Right cardiac atrium (tissue), 5 donors: ENCODE measurements around the gene NDUFB2. TPM values are rescaled to one million over a fixed set of nuclear protein-coding genes. Genes with fewer than 3 reads are reported as not detected.
A peak's percentile ranks its signal among the peaks of the same experiment; 100 is the strongest.
"Not testable (repeated sequence)": the region's sequence is repeated elsewhere in the genome, so short reads cannot be mapped to it uniquely, and the experiment has no call there.

ENCODE experiments used
- ATAC-seq, 2 donors: fragments of 200-7000 bp; cut with Tn5 transposase; one replicate each; pipeline versions ENCODE4 v1.8.0 to v1.9.1; 2020; ENCODE audit warnings: moderate library complexity in 2 of 2, mild to moderate bottlenecking in 1 of 2
- DNase-seq, 3 donors: peaks; one replicate each; pipeline ENCODE4 v3.0.0-alpha.2; 2020
- H3K27ac ChIP-seq: one replicate; pipeline ENCODE4 v1.5.1; 2013; ENCODE audit warnings: mild to moderate bottlenecking, low read length, control low read depth, moderate library complexity
- H3K27me3 ChIP-seq: one replicate; pipeline ENCODE4 v1.6.1; 2013; ENCODE audit not compliant: control insufficient read depth, insufficient read depth
- H3K4me1 ChIP-seq: one replicate; pipeline ENCODE4 v1.6.1; 2013; ENCODE audit warnings: low read length; ENCODE audit not compliant: control insufficient read depth, insufficient read depth
- H3K4me3 ChIP-seq: one replicate; pipeline ENCODE4 v1.5.1; 2013; ENCODE audit warnings: low read length, control low read depth
- H3K9me3 ChIP-seq: one replicate; pipeline ENCODE4 v1.6.1; 2013; ENCODE audit warnings: low read length; ENCODE audit not compliant: control insufficient read depth
- WGBS: extraction: QIAGEN DNeasy Blood & Tissue Kit; methylation state at CpG from one replicate; pipeline ENCODE4 v1.1.7; 2013; 5-methylcytosine and 5-hydroxymethylcytosine counted together
- intact Hi-C, 4 donors: fragments of 100-400 bp; cut with DNase I; formaldehyde crosslinking; loops; one replicate each; pipeline versions ENCODE4 v1.11.0 to v1.14.0; 2022 to 2023
- polyA plus RNA-seq: library from polyadenylated mRNA; stranded (reverse); fragments of 200-250 nt; gene quantifications from one replicate; pipeline ENCODE4 v1.2.3, GENCODE V29; 2013
- total RNA-seq, 4 donors: library from RNA; stranded (reverse); fragmentation: NEBNext Ultra II Directional; extraction: Animal tissue kit (Norgen Biotek cat#: 25700); gene quantifications; one replicate each; pipeline ENCODE4 v1.2.1, GENCODE V29; 2021
- donor health status: healthy with polysubstance abuse.
- donor health status: DM: no; HTN: yes; CAD: no.
- donor health status: DM: no; HTN: no; CAD: no.
- donor health status: DM: no; HTN: yes; CAD: no; lungs with severe emphysema.
- donor health status: DM: yes; HTN: yes; CAD: no.

Gene NDUFB2
- total and polyA plus RNA-seq, 5 donors: 460 to 860 (median 535) TPM

- peak in 1 of 3 donors; percentile 16 for DNase-seq
- Histone ChIP-seq H3K27ac (no peak overlapping the region), H3K4me1 (no peaks in the 10 kb centered on the region), H3K27me3 (no peaks in the 10 kb centered on the region), H3K9me3 (no peaks in the 10 kb centered on the region), H3K4me3 (no peak overlapping the region)
- WGBS: 90% methylated on average over 12 of the region's 12 CpGs
- intact Hi-C loops: no loop called here
- no peak for ATAC-seq
These were observed 5.0 kb upstream of the NDUFB2 start for GRCh38 chr7:140691376-140692045.

- ATAC-seq, DNase-seq: not testable (repeated sequence)
These were observed 2.7 kb upstream of the NDUFB2 start for GRCh38 chr7:140693849-140694248.

GRCh38 chr7:140694592-140694991 lies 1.9 kb upstream of the NDUFB2 start:
- no peak overlapping the region for H3K27ac ChIP-seq
- DNase-seq (peak in 1 of 3 donors; percentile 36), ATAC-seq (no peak)
- H3K4me1 ChIP-seq: peaks cover 3% of the 10 kb centered on the region
- WGBS: 86% methylated on average over 6 of the region's 6 CpGs
- H3K4me3 ChIP-seq: no peak overlapping the region
- H3K9me3 ChIP-seq: no peaks in the 10 kb centered on the region
- no peaks in the 10 kb centered on the region for H3K27me3 ChIP-seq
- intact Hi-C loops: no loop called here

More at GRCh38 chr7:140693849-140694248, 2.7 kb upstream of the NDUFB2 start:
- WGBS: 97% methylated on average over 10 of the region's 10 CpGs
- H3K27ac ChIP-seq, H3K27me3 ChIP-seq, H3K4me3 ChIP-seq, H3K9me3 ChIP-seq, intact Hi-C loops, H3K4me1 ChIP-seq: not testable (repeated sequence)

GRCh38 chr7:140695381-140695780 lies 1.1 kb upstream of the NDUFB2 start:
- no peaks in the 10 kb centered on the region for H3K9me3 ChIP-seq
- ATAC-seq: no peak
- peaks cover 3% of the 10 kb centered on the region for H3K4me1 ChIP-seq
- WGBS: 92% methylated on average over 11 of the region's 11 CpGs
- intact Hi-C loops: no loop called here
- no peaks in the 10 kb centered on the region for H3K27me3 ChIP-seq
- H3K4me3 ChIP-seq: no peak overlapping the region
- no peak overlapping the region for H3K27ac ChIP-seq
- peak in 1 of 3 donors; percentile 28 for DNase-seq

- 18% methylated on average over 23 of the region's 23 CpGs for WGBS
- ATAC-seq (peak; percentile 97 to 98), DNase-seq (peak; percentile 97 to 99 (median 98))
- H3K4me1 ChIP-seq: peaks cover 3% of the 10 kb centered on the region
- H3K4me3 ChIP-seq: peak overlapping the region; percentile 57
- no peaks in the 10 kb centered on the region for H3K27me3 ChIP-seq
- intact Hi-C loops: no loop called here
- no peaks in the 10 kb centered on the region for H3K9me3 ChIP-seq
- H3K27ac ChIP-seq: peak overlapping the region; percentile 46
These were observed 356 bp upstream of the NDUFB2 start for GRCh38 chr7:140696024-140696679.

GRCh38 chr7:140697447-140698143 lies 1.1 kb downstream of the NDUFB2 start:
- Histone ChIP-seq H3K4me3 (peak overlapping the region; percentile 57), H3K27me3 (no peaks in the 10 kb centered on the region)
- no peak for ATAC-seq

GRCh38 chr7:140698477-140698876 lies 2.0 kb downstream of the NDUFB2 start:
- DNase-seq (peak in 2 of 3 donors; percentile 70 to 75), ATAC-seq (no peak)
- peaks cover 4% of the 10 kb centered on the region for H3K4me1 ChIP-seq
- 69% methylated on average over 8 of the region's 8 CpGs for WGBS
- H3K4me3 ChIP-seq: no peak overlapping the region
- intact Hi-C loops: no loop called here
- H3K27ac ChIP-seq: no peak overlapping the region
- no peaks in the 10 kb centered on the region for H3K9me3 ChIP-seq
- no peaks in the 10 kb centered on the region for H3K27me3 ChIP-seq

More at GRCh38 chr7:140697447-140698143, 1.1 kb downstream of the NDUFB2 start:
- intact Hi-C loops: no loop called here
- no peaks in the 10 kb centered on the region for H3K9me3 ChIP-seq
- no peak for DNase-seq
- peaks cover 3% of the 10 kb centered on the region for H3K4me1 ChIP-seq
- WGBS: 25% methylated on average over 24 of the region's 24 CpGs
- no peak overlapping the region for H3K27ac ChIP-seq

GRCh38 chr7:140702774-140703173 lies 6.3 kb downstream of the NDUFB2 start:
- DNase-seq (no peak), ATAC-seq (no peak)
- Histone ChIP-seq H3K27me3 (no peaks in the 10 kb centered on the region), H3K27ac (no peak overlapping the region), H3K9me3 (no peaks in the 10 kb centered on the region), H3K4me1 (peaks cover 4% of the 10 kb centered on the region), H3K4me3 (no peak overlapping the region)
- 89% methylated on average over 10 of the region's 10 CpGs for WGBS
- intact Hi-C loops: no loop called here

DNA sequence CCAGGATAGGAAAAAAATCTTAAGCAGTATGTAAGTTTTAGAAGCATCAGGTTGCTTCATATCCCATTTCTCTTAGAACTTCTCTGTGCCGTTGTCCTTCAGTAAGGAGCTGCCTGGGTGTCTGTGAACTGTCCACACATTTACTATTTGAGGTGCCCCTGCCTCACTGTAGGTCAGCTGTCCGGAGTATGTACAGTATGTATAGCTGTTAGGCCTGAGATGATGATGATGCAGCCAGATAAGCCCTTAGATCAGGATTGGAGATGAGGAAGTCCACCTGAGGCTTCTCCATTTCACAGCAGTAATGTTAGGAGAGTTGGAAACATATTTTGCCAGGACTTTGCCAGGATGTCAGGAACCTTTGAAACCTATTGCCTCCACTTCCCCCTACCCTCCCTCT lies 7.7 kb downstream of the NDUFB2 start:
- 86% methylated on average over 2 of the region's 2 CpGs for WGBS
- no peak for DNase-seq
- intact Hi-C loops: no loop called here
- Histone ChIP-seq H3K9me3 (no peaks in the 10 kb centered on the region), H3K27me3 (no peaks in the 10 kb centered on the region), H3K27ac (no peak overlapping the region), H3K4me3 (no peak overlapping the region), H3K4me1 (peaks cover 2% of the 10 kb centered on the region)
- ATAC-seq: no peak

DNA sequence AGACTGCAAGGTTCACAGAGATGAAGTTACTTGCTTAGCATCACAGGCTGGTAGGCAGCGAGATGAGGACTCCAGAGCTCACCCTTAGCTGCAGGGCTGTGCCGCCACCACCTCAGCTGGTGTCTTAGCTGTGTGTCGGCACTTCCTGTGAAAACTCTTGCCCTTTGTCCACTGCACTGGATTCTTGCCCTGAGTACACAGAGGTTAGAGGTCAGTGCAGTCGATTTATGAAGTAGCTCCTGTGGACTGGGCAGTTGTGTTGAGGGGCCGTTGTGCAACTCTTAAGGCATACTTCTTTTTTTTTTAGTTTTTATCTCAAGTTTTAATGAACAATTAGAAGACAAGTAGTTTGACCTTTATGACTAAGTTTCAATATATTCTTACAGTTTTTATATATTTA lies 10.6 kb downstream of the NDUFB2 start:
- DNase-seq (no peak), ATAC-seq (no peak)
- WGBS: 85% methylated on average over 5 of the region's 5 CpGs
- H3K27me3 ChIP-seq: no peaks in the 10 kb centered on the region
- H3K9me3 ChIP-seq: no peaks in the 10 kb centered on the region
- no peak overlapping the region for H3K4me3 ChIP-seq
- peaks cover 2% of the 10 kb centered on the region for H3K4me1 ChIP-seq
- no peak overlapping the region for H3K27ac ChIP-seq
- intact Hi-C loops: no loop called here

DNA sequence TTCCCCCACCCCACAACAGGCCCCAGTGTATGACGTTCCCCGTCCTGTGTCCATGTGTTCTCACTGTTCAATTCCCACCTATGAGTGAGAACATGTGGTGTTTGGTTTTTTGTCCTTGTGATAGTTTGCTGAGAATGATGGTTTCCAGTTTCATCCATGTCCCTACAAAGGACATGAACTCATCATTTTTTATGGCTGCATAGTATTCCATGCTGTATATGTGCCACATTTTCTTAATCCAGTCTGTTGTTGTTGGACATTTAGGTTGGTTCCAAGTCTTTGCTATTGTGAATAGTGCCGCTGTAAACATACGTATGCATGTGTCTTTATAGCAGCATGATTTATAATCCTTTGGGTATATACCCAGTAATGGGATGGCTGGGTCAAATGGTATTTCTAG lies 12.3 kb downstream of the NDUFB2 start:
- H3K9me3 ChIP-seq, H3K4me3 ChIP-seq, H3K4me1 ChIP-seq, intact Hi-C loops, DNase-seq, H3K27me3 ChIP-seq, H3K27ac ChIP-seq, ATAC-seq: not testable (repeated sequence)
- 95% methylated on average over 4 of the region's 4 CpGs for WGBS
